Measurements from ENCODE around the gene GPR25.
"Not testable (repeated sequence)": the region's sequence is repeated elsewhere in the genome, so short reads cannot be mapped to it uniquely, and the experiment has no call there.

GPR25 gene

GRCh38 chr1:200895801-200896530 is 23.2 kb downstream of the GPR25 start:
- no peak for DNase-seq

- DNase-seq = no peak
Observed at GRCh38 chr1:200896531-200897196, 23.9 kb downstream of the GPR25 start.

DNA sequence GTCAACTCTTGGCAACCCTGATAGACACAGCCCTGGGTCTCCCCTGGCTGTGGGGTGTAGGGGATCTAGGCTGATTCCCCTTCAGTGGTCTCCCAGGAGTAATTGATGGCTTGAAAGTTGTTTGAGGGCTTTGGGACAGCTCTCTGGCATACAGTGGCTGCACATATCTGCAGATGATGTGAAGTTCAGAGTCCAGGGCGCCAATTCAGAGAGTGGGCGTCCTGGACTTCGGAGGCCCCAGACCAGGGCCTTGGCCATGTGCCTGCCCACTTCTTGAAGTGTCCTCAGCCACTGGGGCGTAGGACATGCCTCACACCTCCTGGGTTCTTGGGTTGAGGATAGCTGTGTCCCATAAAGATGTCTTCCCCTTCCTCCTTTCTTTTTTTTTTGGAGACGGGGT is 24.5 kb downstream of the GPR25 start:
- no peak for DNase-seq

DNA sequence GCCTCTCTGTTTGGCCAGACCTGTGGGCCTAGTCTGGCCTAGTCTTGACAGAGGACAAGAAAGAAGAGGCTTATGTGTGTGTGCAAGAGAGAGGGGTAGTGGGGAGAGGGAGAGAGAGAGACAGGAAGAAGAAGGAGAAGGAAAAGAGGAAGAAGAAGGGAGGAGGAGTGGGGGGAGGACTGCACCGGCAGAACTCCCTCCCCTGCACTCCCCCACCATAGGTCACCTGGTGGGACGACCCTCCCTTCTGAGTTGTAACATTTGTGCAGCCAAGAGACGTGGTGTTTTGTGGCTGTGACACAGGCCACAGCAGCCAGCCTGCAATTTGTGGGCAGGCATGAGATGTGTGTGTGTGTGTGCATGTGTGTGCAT is 26.2 kb downstream of the GPR25 start:
- no peak for DNase-seq

DNA sequence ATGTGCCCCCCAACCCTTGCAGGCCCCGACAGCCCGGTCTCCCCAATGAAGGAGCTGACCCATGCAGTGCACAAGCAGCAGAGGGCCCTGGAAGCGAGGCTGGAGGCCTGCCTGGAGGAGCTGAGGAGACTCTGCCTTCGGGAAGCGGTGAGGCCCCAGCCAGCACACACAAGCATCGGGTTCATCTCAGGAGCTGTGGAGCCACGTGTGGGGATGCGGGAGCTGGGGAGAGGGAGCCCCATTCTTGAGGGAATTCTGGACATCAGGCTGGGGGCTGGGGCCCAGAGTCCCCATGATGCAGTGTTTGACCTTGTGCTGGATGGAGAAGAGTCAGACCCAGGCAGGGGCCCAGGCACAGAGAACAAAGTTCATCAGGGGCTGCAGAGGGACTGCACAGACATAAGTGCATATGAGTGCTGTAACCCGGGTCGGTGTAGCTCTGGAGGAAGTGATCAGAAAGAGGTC is 26.7 kb downstream of the GPR25 start:
- no peak for DNase-seq

DNA sequence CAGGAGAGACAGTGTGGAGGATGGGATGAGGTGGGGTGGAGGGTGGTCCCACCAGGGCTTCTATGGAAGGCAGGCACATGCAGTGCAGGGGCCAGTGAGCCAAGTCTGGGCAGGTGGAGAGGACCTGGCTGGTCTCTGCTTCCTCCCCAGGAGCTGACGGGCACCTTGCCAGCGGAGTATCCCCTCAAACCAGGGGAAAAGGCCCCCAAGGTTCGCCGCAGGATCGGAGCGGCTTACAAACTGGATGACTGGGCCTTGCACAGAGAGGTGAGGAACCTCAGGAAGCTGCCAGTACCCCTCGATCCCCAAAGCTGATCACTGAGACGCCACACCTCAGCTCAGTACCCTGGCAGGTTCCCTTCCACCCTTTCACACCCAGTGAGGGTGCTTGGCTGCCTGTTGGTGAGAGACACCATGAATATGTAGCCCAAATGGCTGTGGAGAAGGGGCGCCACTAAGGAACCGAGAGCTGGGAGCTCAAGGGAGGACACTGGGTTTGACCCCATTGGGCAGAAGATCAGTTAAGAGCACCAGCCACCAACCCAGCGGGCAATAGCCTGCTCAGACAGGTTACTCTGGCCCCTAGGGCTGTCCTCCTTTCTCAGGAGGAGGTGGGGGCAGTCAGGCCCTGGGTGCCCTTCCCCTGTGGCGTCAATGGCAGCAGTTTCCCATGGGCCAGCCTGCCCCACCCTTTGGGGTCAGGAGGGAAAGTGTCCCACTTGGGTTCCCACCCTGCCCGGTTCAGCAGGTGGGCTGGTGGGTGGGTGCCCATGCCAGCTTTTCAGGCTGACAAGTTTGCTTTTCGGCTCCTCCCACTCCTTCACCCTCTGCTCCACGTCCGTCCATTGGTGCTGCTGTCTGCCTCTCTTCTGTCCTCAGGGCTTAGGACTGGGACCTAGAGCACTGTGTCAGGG is 27.4 kb downstream of the GPR25 start:
- DNase-seq = no peak

- DNase-seq = no peak
Observed at GRCh38 chr1:200900877-200901276, 28.1 kb downstream of the GPR25 start.

DNA sequence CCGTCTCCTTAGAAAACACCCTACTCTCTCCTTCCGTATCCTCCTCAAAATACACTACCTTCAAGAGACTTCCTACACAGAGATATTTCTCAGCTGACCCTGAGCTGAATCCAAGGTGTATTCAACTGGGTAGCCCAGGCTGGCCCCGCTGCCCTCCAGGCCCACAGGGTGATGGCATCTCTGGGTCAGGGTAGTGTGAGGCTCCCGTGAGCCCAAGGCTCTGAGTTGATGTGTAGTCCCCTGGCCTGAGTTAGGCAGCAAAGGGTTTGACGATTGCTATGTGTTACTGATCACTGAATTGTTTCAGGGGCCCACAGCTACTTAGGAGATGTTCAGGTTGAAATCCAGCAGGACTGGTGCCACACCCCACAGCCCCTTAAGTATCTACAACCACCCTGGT is 28.6 kb downstream of the GPR25 start:
- DNase-seq = no peak

GRCh38 chr1:200901796-200902444 is 29.1 kb downstream of the GPR25 start:
- DNase-seq = no peak

- no peak for DNase-seq
Observed at GRCh38 chr1:200903793-200904192, 31.0 kb downstream of the GPR25 start.

GRCh38 chr1:200904772-200905171 is 32.0 kb downstream of the GPR25 start:
- DNase-seq = no peak

GRCh38 chr1:200905411-200906052 is 32.8 kb downstream of the GPR25 start:
- DNase-seq = no peak

- DNase-seq = no peak
Observed at GRCh38 chr1:200906491-200906890, 33.7 kb downstream of the GPR25 start.

- no peak for DNase-seq
Observed at GRCh38 chr1:200907611-200908097, 34.9 kb downstream of the GPR25 start.

GRCh38 chr1:200908191-200908868 is 35.5 kb downstream of the GPR25 start:
- no peak for DNase-seq

GRCh38 chr1:200909071-200909470 is 36.3 kb downstream of the GPR25 start:
- no peak for DNase-seq

- DNase-seq = no peak
Observed at GRCh38 chr1:200909757-200910239, 37.0 kb downstream of the GPR25 start.

GRCh38 chr1:200911361-200911760 is 38.6 kb downstream of the GPR25 start:
- DNase-seq = no peak

DNA sequence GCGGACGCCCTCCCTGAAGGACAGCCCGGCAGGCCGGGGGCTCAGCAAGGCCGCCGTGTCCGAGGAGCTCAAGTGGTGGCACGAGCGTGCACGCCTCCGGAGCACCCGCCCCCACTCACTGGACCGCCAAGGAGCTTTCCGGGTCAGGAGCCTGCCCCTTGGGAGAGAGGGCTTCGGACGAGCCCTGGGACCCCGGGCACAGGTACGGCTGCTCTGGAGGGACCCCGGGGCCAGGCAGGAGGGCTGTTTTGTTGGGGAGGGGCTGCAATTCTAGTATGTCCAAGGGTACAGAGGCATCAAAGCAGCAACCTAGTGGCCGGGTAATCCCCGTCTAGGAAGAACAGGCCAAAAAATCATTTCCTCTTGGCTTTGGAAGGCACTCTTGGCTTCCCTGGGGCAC is 39.2 kb downstream of the GPR25 start:
- not testable (repeated sequence) for DNase-seq

- DNase-seq = no peak
Observed at GRCh38 chr1:200912737-200913407, 40.1 kb downstream of the GPR25 start.

GRCh38 chr1:200916152-200916551 is 43.4 kb downstream of the GPR25 start:
- DNase-seq = no peak

Measured in amniotic stem cell (primary cell).